ENCODE measurements around the gene METTL14.

Gene METTL14

GRCh38 chr4:118758293-118758692, 73.1 kb downstream of the METTL14 start:
- no peak for DNase-seq (ENCODE audit: low read depth in 2 of 2)

- no peak for DNase-seq (ENCODE audit: low read depth in 2 of 2)
Observed at GRCh38 chr4:118759481-118759880, 74.3 kb downstream of the METTL14 start.

- no peak for DNase-seq (ENCODE audit: low read depth in 2 of 2)
Observed at GRCh38 chr4:118760092-118760491, 74.9 kb downstream of the METTL14 start.

GRCh38 chr4:118760493-118760892, 75.3 kb downstream of the METTL14 start:
- no peak for DNase-seq (ENCODE audit: low read depth in 2 of 2)

- no peak for DNase-seq (ENCODE audit: low read depth in 2 of 2)
Observed at GRCh38 chr4:118761397-118762016, 76.3 kb downstream of the METTL14 start.

- DNase-seq (ENCODE audit: low read depth in 2 of 2): no peak
Observed at GRCh38 chr4:118762155-118762554, 77.0 kb downstream of the METTL14 start.

GRCh38 chr4:118762730-118763477, 77.7 kb downstream of the METTL14 start:
- DNase-seq (ENCODE audit: low read depth in 2 of 2): no peak

All from stimulated activated CD8-positive, alpha-beta memory T cell treated with anti-CD3 and anti-CD28 coated beads, Interleukin-7, amount 100 ng/mL, for 4 hours (primary cell).